Stimulated activated CD8-positive, alpha-beta memory T cell treated with anti-CD3 and anti-CD28 coated beads, Interleukin-12 subunit alpha, Interleukin-12 subunit beta, amount 100 ng/mL, for 24 hours (primary cell): Measurements from ENCODE around the gene KLF2.

ENCODE experiments used
- DNase-seq: peaks from one replicate; pipeline ENCODE4 v3.0.0-alpha.2; 2020; ENCODE audit errors: extremely low read depth

KLF2 gene

GRCh38 chr19:16376241-16376640, 51.6 kb downstream of the KLF2 start:
- DNase-seq, result no peak

- DNase-seq, result no peak
Observed at GRCh38 chr19:16376649-16377048, 52.0 kb downstream of the KLF2 start.

- no peak for DNase-seq
Observed at GRCh38 chr19:16377521-16377920, 52.9 kb downstream of the KLF2 start.
